Activated T-cell treated with anti-CD3 and anti-CD28 coated beads, Interleukin-2, amount 50 U/mL, for 4 hours (primary cell): ENCODE results near the gene STH. TPM values are rescaled to one million over a fixed set of nuclear protein-coding genes. Genes with fewer than 3 reads are reported as not detected.

ENCODE experiments used
- ATAC-seq, 2 donors: fragments of 200-7000 bp; cut with Tn5 transposase; one replicate each; pipeline ENCODE4 v1.10.0; 2021
- DNase-seq: peaks from one replicate; pipeline ENCODE4 v3.0.0-alpha.2; 2020
- H3K27me3 Mint-ChIP-seq: one replicate; pipeline ENCODE4 v1.8.0; 2021; ENCODE audit warnings: low read depth, mixed read lengths
- H3K36me3 Mint-ChIP-seq: one replicate; pipeline ENCODE4 v1.8.0; 2022; ENCODE audit warnings: mixed read lengths; ENCODE audit not compliant: insufficient read depth
- H3K4me1 Mint-ChIP-seq: one replicate; pipeline ENCODE4 v1.8.0; 2021; ENCODE audit warnings: low read depth, mixed read lengths
- H3K4me3 Mint-ChIP-seq: one replicate; pipeline ENCODE4 v1.8.0; 2021; ENCODE audit warnings: mild to moderate bottlenecking, moderate library complexity, mixed read lengths
- H3K9me3 Mint-ChIP-seq: one replicate; pipeline ENCODE4 v1.8.0; 2021; ENCODE audit warnings: mixed read lengths
- total RNA-seq, 3 donors: library from RNA; stranded (reverse); gene quantifications; one replicate each; pipeline ENCODE4 v1.2.1, GENCODE V29; 2021

STH gene
- total RNA-seq, 3 donors from 2014 or later = not detected

DNA sequence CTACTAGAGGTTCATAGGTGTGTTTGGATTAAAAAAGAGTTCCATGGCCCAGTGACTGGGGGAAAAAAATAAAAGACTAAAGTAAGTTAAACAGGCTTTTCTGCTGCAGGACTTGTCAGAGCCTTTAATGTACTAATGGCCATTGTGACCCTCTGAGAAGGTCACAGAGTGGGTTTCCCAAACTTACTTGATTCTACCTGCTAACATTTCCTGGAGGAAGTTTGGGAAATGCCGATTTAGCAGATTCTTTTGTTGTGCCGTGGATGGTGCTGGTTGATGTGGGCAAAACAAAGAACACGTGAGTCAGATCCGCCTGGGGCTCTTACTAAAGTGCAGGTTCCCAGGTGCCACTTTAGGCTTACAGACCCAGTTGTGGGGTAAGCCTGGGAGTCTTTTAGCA is 13.6 kb upstream of the STH start:
- H3K4me1 Mint-ChIP-seq = no peaks in the 10 kb centered on the region
- H3K9me3 Mint-ChIP-seq = no peaks in the 10 kb centered on the region
- H3K27me3 Mint-ChIP-seq = no peaks in the 10 kb centered on the region
- DNase-seq (no peak), ATAC-seq (no peak)
- no peak overlapping the region for H3K4me3 Mint-ChIP-seq
- H3K36me3 Mint-ChIP-seq = no peaks in the 10 kb centered on the region

DNA sequence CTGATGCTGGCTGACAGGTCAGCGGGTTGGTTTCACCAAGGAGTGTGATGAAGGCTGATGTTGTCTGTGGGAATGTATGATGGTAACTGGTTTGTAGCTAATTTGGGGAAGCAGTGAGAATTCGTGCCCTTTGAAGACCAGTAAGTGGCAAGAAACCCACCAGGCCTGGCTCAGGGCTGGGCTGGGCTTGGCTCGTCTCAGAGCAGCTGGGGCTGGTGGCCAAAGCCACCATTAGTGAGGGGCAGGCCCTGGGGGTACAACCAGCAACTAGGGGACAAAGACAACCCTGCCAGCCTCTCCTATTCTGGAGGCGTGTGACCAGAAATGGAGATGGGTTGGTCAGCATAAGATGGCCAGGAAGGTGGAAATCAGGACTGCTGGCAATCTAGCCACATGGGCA is 13.0 kb upstream of the STH start:
- Mint-ChIP-seq H3K27me3 (no peaks in the 10 kb centered on the region), H3K36me3 (no peaks in the 10 kb centered on the region), H3K4me3 (no peak overlapping the region), H3K4me1 (no peaks in the 10 kb centered on the region), H3K9me3 (no peaks in the 10 kb centered on the region)
- DNase-seq (no peak), ATAC-seq (no peak)

DNA sequence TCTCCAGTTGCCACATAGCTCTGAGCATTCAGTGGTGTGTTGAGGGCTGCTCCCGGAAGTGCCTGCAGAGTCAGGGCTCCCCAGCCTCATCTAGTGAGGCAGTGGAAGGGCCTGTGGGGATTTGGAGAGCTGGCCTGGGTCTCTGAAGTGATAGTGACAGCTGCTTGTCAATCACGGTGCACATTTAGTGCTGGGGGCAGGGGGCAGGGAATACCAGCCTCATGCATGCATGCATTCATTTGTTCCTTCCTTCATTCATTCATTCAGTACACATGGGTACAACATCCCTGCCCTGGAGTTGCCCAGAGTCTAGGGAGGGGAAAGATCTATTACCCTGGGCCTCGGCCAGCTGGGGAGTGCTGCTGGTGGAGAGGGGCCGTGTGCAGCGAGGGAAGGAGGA is 11.3 kb upstream of the STH start:
- no peak overlapping the region for H3K4me3 Mint-ChIP-seq
- no peaks in the 10 kb centered on the region for H3K36me3 Mint-ChIP-seq
- no peaks in the 10 kb centered on the region for H3K4me1 Mint-ChIP-seq
- no peaks in the 10 kb centered on the region for H3K27me3 Mint-ChIP-seq
- ATAC-seq (no peak), DNase-seq (no peak)
- no peaks in the 10 kb centered on the region for H3K9me3 Mint-ChIP-seq

DNA sequence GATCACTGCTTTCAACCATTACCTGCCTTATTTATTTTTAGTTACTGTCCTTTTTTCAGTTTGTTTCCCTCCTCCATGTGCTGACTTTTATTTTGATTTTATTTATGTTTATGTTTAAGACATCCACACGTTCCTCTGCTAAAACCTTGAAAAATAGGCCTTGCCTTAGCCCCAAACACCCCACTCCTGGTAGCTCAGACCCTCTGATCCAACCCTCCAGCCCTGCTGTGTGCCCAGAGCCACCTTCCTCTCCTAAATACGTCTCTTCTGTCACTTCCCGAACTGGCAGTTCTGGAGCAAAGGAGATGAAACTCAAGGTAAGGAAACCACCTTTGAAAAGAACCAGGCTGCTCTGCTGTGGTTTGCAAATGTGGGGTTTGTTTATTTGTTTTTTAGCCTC is 9.3 kb upstream of the STH start:
- Mint-ChIP-seq H3K36me3 (no peaks in the 10 kb centered on the region), H3K27me3 (no peaks in the 10 kb centered on the region), H3K4me3 (no peak overlapping the region), H3K9me3 (no peaks in the 10 kb centered on the region), H3K4me1 (no peaks in the 10 kb centered on the region)
- no peak for ATAC-seq
- DNase-seq = no peak

DNA sequence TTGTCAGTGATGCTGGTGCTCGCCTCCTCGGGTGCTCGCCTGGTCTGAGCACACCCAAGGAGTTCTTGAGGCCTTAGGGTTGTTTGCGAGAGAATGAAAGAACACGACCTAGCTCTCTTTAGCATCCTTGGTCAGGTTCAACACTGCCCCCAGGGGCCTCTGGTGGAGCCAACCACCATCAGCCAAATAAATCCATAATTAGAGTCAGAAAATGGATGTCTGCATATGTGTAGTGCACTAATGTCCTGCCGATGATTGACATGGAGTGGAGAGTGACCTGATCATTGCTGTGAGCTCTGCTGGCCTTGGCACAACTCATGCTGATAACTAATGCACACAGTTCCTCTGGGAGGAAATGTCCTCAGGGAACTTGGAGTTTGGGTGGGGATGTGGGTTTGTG is 8.2 kb upstream of the STH start:
- Mint-ChIP-seq H3K27me3 (no peaks in the 10 kb centered on the region), H3K36me3 (no peaks in the 10 kb centered on the region), H3K4me3 (no peak overlapping the region), H3K9me3 (no peaks in the 10 kb centered on the region), H3K4me1 (no peaks in the 10 kb centered on the region)
- DNase-seq (no peak), ATAC-seq (no peak)

DNA sequence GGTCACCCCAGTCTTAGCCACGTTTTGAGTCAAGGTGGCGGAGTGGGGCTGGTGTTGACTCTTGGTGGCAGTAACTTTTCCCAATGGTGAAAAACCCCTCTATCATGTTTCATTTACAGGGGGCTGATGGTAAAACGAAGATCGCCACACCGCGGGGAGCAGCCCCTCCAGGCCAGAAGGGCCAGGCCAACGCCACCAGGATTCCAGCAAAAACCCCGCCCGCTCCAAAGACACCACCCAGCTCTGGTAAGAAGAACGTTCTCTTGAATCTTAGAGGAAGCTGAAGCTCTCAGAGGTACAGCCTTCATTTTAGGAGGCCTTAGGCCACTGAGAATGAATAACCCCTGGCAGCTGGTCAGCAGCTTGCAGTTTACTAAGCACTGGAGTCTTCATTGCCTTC is 7.7 kb upstream of the STH start:
- Mint-ChIP-seq H3K36me3 (no peaks in the 10 kb centered on the region), H3K4me1 (no peaks in the 10 kb centered on the region), H3K4me3 (no peak overlapping the region), H3K27me3 (no peaks in the 10 kb centered on the region), H3K9me3 (no peaks in the 10 kb centered on the region)
- no peak for ATAC-seq
- DNase-seq = no peak

DNA sequence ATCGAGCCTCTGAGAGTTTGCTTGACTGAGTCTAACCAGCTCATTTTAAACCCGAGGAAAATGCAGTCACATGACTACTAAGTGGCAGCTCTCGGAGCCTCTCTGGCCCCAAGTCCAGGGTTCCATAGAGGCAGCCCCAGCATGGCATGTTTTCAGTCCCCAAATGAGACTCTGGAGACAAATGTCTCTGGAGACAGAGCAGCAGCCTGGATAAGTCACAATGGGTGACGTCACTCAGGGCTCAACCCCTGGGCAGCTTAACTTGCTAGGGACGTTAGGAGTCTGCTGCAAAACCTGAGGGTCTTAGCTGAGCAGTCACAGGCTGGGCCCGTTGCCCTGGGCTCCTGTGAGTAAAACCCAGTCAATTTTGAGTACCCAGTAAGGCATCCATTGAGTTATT is 6.9 kb upstream of the STH start:
- Mint-ChIP-seq H3K4me3 (no peak overlapping the region), H3K4me1 (no peaks in the 10 kb centered on the region), H3K36me3 (no peaks in the 10 kb centered on the region), H3K27me3 (no peaks in the 10 kb centered on the region), H3K9me3 (no peaks in the 10 kb centered on the region)
- ATAC-seq (no peak), DNase-seq (no peak)

DNA sequence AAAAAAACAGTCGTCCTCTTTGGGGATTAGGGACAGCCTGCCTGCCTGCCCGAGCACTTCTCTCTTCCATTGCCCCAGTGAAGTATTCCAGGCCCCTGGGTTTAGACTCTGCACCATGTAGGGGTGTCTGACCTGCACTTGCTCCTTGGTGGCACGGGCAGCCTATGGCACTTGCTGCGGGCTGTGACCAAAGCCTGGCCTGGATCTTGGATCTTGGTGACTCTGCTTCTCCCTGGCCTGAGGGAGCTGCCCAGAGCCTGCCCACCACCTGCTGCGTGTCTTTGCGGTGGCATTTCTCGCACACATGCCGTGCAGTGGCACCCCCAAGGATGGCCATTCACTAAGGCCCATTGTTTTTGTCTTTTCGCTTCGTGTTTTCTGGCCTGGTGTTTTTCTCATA is 6.1 kb upstream of the STH start:
- Mint-ChIP-seq H3K9me3 (no peaks in the 10 kb centered on the region), H3K27me3 (no peaks in the 10 kb centered on the region), H3K4me1 (no peaks in the 10 kb centered on the region), H3K36me3 (no peaks in the 10 kb centered on the region), H3K4me3 (no peak overlapping the region)
- DNase-seq = no peak
- ATAC-seq = no peak

DNA sequence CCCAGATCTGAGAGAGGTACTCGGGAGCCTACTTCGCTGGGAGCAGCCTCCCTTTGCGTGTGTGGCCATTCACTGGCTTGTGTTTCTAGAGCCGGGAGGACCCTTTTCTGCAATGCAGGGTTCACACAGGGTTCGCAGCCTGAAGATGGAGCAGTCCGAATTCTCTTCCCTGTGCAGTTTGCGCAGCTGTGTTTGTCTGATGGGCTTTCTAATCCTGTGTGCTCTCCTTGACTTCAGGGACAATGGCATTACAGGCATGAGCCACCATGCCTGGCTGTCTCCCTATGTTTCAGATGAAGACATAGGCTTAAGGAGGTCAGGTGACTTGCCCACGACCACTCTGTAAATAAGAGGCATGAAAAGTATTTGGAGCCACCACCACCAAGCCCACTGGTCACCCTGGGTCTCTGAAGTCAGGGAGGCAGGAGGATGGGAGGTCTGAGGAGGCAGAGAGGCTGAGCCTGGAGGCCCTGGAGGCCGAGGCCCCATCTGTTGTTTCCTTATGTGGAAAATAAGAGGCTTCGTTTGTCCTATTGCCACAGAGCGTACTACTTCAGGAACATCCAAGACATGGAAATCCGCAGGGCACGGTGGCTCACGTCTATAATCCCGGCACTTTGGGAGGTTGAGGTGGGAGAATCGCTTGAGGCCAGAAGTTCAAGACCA is 5.0 kb upstream of the STH start:
- H3K36me3 Mint-ChIP-seq = no peaks in the 10 kb centered on the region
- DNase-seq (no peak), ATAC-seq (no peak)
- no peaks in the 10 kb centered on the region for H3K27me3 Mint-ChIP-seq
- H3K9me3 Mint-ChIP-seq = no peaks in the 10 kb centered on the region
- H3K4me1 Mint-ChIP-seq = no peaks in the 10 kb centered on the region
- H3K4me3 Mint-ChIP-seq = no peak overlapping the region

DNA sequence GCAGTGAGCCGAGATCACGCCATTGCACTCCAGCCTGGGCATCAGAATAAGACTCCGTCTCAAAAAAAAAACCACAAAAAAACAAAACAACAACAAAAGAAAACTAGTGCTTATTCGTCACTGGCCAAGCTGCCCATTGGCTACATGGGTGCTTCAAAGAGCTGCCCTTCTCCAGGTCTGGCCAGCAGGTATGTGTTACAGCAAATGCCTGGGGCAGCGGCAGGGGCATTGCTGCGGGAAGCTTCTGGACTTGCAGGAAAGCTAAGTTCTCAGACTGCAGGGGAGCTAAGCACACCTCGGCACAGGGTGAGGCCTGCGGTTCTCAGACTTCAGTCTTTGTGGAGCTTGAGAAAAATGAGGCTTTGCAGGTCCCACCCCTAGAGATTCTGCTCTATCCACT is 4.1 kb upstream of the STH start:
- no peaks in the 10 kb centered on the region for H3K36me3 Mint-ChIP-seq
- no peaks in the 10 kb centered on the region for H3K9me3 Mint-ChIP-seq
- no peaks in the 10 kb centered on the region for H3K27me3 Mint-ChIP-seq
- no peaks in the 10 kb centered on the region for H3K4me1 Mint-ChIP-seq
- no peak for DNase-seq
- ATAC-seq = no peak
- H3K4me3 Mint-ChIP-seq = no peak overlapping the region

DNA sequence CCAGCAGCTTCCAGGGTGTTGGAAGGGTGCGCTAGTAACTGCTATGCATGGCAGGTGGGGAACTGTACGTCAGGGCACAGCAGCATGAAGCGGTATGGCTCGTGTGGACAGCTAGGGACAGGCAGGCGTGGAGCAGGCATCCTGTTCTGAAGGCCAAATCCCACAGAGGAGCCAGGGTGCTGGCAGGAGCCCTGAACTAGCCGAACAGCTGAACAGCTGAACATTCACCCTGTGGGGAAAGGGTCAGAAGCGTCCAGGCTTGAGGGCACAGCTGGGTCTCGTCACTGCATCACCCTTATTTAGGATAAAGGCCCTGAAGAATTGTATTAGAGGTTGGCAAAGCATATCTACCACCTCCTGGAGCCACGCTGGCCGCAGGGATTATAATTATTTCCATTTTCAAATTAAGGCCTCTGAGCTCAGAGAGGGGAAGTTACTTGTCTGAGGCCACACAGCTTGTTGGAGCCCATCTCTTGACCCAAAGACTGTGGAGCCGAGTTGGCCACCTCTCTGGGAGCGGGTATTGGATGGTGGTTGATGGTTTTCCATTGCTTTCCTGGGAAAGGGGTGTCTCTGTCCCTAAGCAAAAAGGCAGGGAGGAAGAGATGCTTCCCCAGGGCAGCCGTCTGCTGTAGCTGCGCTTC is 3.3 kb upstream of the STH start:
- Mint-ChIP-seq H3K9me3 (no peaks in the 10 kb centered on the region), H3K4me1 (no peaks in the 10 kb centered on the region), H3K4me3 (no peak overlapping the region), H3K27me3 (no peaks in the 10 kb centered on the region), H3K36me3 (no peaks in the 10 kb centered on the region)
- no peak for ATAC-seq
- DNase-seq = no peak

DNA sequence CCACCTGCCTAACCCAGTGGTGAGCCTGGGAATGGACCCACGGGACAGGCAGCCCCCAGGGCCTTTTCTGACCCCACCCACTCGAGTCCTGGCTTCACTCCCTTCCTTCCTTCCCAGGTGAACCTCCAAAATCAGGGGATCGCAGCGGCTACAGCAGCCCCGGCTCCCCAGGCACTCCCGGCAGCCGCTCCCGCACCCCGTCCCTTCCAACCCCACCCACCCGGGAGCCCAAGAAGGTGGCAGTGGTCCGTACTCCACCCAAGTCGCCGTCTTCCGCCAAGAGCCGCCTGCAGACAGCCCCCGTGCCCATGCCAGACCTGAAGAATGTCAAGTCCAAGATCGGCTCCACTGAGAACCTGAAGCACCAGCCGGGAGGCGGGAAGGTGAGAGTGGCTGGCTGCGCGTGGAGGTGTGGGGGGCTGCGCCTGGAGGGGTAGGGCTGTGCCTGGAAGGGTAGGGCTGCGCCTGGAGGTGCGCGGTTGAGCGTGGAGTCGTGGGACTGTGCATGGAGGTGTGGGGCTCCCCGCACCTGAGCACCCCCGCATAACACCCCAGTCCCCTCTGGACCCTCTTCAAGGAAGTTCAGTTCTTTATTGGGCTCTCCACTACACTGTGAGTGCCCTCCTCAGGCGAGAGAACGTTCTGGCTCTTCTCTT is 2.6 kb upstream of the STH start:
- Mint-ChIP-seq H3K4me3 (no peak overlapping the region), H3K4me1 (no peaks in the 10 kb centered on the region), H3K36me3 (no peaks in the 10 kb centered on the region), H3K9me3 (no peaks in the 10 kb centered on the region), H3K27me3 (no peaks in the 10 kb centered on the region)
- ATAC-seq (no peak), DNase-seq (no peak)

DNA sequence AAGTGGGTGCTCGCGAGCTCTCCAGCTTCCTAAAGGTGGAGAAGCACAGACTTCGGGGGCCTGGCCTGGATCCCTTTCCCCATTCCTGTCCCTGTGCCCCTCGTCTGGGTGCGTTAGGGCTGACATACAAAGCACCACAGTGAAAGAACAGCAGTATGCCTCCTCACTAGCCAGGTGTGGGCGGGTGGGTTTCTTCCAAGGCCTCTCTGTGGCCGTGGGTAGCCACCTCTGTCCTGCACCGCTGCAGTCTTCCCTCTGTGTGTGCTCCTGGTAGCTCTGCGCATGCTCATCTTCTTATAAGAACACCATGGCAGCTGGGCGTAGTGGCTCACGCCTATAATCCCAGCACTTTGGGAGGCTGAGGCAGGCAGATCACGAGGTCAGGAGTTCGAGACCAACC is 1.9 kb upstream of the STH start:
- H3K4me1 Mint-ChIP-seq = no peaks in the 10 kb centered on the region
- ATAC-seq (no peak), DNase-seq (no peak)
- no peak overlapping the region for H3K4me3 Mint-ChIP-seq
- no peaks in the 10 kb centered on the region for H3K9me3 Mint-ChIP-seq
- no peaks in the 10 kb centered on the region for H3K27me3 Mint-ChIP-seq
- H3K36me3 Mint-ChIP-seq = no peaks in the 10 kb centered on the region

DNA sequence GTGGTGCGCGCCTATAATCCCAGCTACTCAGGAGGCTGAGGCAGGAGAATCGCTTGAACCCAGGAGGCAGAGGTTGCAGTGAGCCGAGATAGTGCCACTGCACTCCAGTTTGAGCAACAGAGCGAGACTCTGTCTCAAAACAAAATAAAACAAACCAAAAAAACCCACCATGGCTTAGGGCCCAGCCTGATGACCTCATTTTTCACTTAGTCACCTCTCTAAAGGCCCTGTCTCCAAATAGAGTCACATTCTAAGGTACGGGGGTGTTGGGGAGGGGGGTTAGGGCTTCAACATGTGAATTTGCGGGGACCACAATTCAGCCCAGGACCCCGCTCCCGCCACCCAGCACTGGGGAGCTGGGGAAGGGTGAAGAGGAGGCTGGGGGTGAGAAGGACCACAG is 1.4 kb upstream of the STH start:
- no peak for ATAC-seq
- DNase-seq = no peak
- no peaks in the 10 kb centered on the region for H3K9me3 Mint-ChIP-seq
- no peak overlapping the region for H3K4me3 Mint-ChIP-seq
- H3K27me3 Mint-ChIP-seq = no peaks in the 10 kb centered on the region
- no peaks in the 10 kb centered on the region for H3K4me1 Mint-ChIP-seq
- no peaks in the 10 kb centered on the region for H3K36me3 Mint-ChIP-seq

DNA sequence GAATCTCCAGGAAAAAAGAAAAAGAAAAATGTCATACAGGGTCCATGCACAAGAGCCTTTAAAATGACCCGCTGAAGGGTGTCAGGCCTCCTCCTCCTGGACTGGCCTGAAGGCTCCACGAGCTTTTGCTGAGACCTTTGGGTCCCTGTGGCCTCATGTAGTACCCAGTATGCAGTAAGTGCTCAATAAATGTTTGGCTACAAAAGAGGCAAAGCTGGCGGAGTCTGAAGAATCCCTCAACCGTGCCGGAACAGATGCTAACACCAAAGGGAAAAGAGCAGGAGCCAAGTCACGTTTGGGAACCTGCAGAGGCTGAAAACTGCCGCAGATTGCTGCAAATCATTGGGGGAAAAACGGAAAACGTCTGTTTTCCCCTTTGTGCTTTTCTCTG is 845 bp downstream of the STH start:
- H3K36me3 Mint-ChIP-seq = no peaks in the 10 kb centered on the region
- DNase-seq (no peak), ATAC-seq (no peak)
- H3K27me3 Mint-ChIP-seq = no peaks in the 10 kb centered on the region
- H3K9me3 Mint-ChIP-seq = no peaks in the 10 kb centered on the region
- H3K4me1 Mint-ChIP-seq = no peaks in the 10 kb centered on the region
- H3K4me3 Mint-ChIP-seq = no peak overlapping the region
